ENCODE measurements around the gene SUCLG2. TPM values are rescaled to one million over a fixed set of nuclear protein-coding genes. Genes with fewer than 3 reads are reported as not detected.

The SUCLG2 gene
- polyA plus RNA-seq, 2 of the 4 experiments (the other 2 are of a cell fraction), result 39.8 to 61.3 TPM

GRCh38 chr3:67640023-67640660, 14.3 kb downstream of the SUCLG2 start:
- ChIA-PET CTCF (no interaction called here), POLR2A (no interaction called here)
- Histone ChIP-seq H3K4me3 (no peak overlapping the region), H3K9me3 (no peaks in the 10 kb centered on the region), H3K27ac (peak overlapping the region in 1 of 2 experiments; percentile 27; a peak in 3 of 6 replicates), H3K4me1 (peaks cover 55% of the 10 kb centered on the region), H3K4me2 (no peak overlapping the region)
- no peak for FAIRE-seq
- DNase-seq (ENCODE audit: low read depth in 1 of 2, low spot score in 1 of 2), result no peak
- ATAC-seq, result no peak
- TF ChIP-seq PHF8 (IDR thresholded peaks at IDR 0.05; ENCODE audit: borderline replicate concordance, low read depth) (no peak), CEBPB (IDR thresholded peaks at IDR 0.05) (no peak), EHF (CRISPR knock-in tag; IDR thresholded peaks at IDR 0.05) (no peak), SREBF2 (IDR thresholded peaks at IDR 0.05) (no peak), FOSB (CRISPR knock-in tag; IDR thresholded peaks at IDR 0.05) (no peak), HOXB13 (CRISPR knock-in tag; IDR thresholded peaks at IDR 0.05; ENCODE audit: low read depth) (no peak), GATA3 (IDR thresholded peaks at IDR 0.05; ENCODE audit: borderline replicate concordance) (no peak), TP53 (CRISPR knock-in tag; IDR thresholded peaks at IDR 0.05) (no peak), EP300 (IDR thresholded peaks at IDR 0.05) (no peak), MYC (IDR thresholded peaks at IDR 0.05; ENCODE audit: borderline replicate concordance, low read length) (no peak), USF2 (IDR thresholded peaks at IDR 0.05) (no peak), PBX3 (IDR thresholded peaks at IDR 0.05) (no peak), JUNB (IDR thresholded peaks at IDR 0.05) (no peak), TFCP2L1 (CRISPR knock-in tag; IDR thresholded peaks at IDR 0.05) (no peak), ESRRA (IDR thresholded peaks at IDR 0.05; ENCODE audit: borderline replicate concordance, low read length) (no peak), ZSCAN20 (CRISPR knock-in tag; IDR thresholded peaks at IDR 0.05) (no peak), MAFK (IDR thresholded peaks at IDR 0.05; ENCODE audit: partially characterized antibody) (no peak), E2F6 (IDR thresholded peaks at IDR 0.05; ENCODE audit: borderline replicate concordance, low read depth) (no peak), ATOH8 (CRISPR knock-in tag; IDR thresholded peaks at IDR 0.05; ENCODE audit: low read depth) (no peak)
- WGBS (ENCODE audit: missing lambda C conversion rate), result 86% methylated on average over 6 of the region's 6 CpGs

- no peak for TF ChIP-seq JUN (IDR thresholded peaks at IDR 0.05)
- TF ChIP-seq SREBF2 (IDR thresholded peaks at IDR 0.05), result no peak
- no peak for FAIRE-seq
These were observed 17.0 kb downstream of the SUCLG2 start for GRCh38 chr3:67637255-67637900.

More at GRCh38 chr3:67637255-67637900, 17.0 kb downstream of the SUCLG2 start:
- H3K27ac ChIP-seq, result peak overlapping the region in 1 of 2 experiments; percentile 49; a peak in 1 of 6 replicates
- ChIA-PET POLR2A (no interaction called here), CTCF (interaction anchor here (0.8 kb wide), 1 partner anchor 10 kb away, joined by 3 read pairs; no protein-coding TSS in a partner anchor)
- no peak overlapping the region for H3K4me2 ChIP-seq
- H3K9me3 ChIP-seq, result no peaks in the 10 kb centered on the region
- ATAC-seq, result no peak
- H3K4me3 ChIP-seq, result no peak overlapping the region
- DNase-seq (ENCODE audit: low read depth in 1 of 2, low spot score in 1 of 2), result no peak
- peaks cover 59% of the 10 kb centered on the region for H3K4me1 ChIP-seq
- WGBS (ENCODE audit: missing lambda C conversion rate), result 91% methylated on average over 4 of the region's 4 CpGs
